ENCODE results near the gene FPGS. TPM values are rescaled to one million over a fixed set of nuclear protein-coding genes. Genes with fewer than 3 reads are reported as not detected.

The FPGS gene
- total RNA-seq, 1 experiment from 2014 or later: 81.7 TPM

- TF ChIP-seq AR (CRISPR knock-in tag; IDR thresholded peaks at IDR 0.05) (no peak), FOXK1 (CRISPR knock-in tag; IDR thresholded peaks at IDR 0.05) (peak; percentile 58; the same call in 1 of the 2 replicates)
Observed at GRCh38 chr9:127828262-127829031, 25.8 kb downstream of the FPGS start (continued).

- H3K4me3 Mint-ChIP-seq: peak overlapping the region; percentile 62; the same call in 1 of the 2 replicates
- H3K27ac Mint-ChIP-seq: no peak overlapping the region
- peaks cover 4% of the 10 kb centered on the region; the same call in 1 of the 2 replicates for H3K36me3 Mint-ChIP-seq
- DNase-seq (ENCODE audit: low spot score): no peak
- ChIA-PET CTCF (interaction anchor here (0.6 to 6.6 kb wide), 4 partner anchors 28 to 95 kb away, joined by 3 to 115 read pairs (median 4); partner anchors contain the start of gene TOR2A), POLR2A (interaction anchor here (0.7 kb wide), 1 partner anchor 13 kb away, joined by 3 read pairs; no protein-coding TSS in a partner anchor)
- no peak for TF ChIP-seq SP1 (CRISPR knock-in tag; conservative IDR thresholded peaks at IDR 0.05)
- no peak for TF ChIP-seq CTCF (IDR thresholded peaks at IDR 0.05)
- no peak for TF ChIP-seq ZNF121 (CRISPR knock-in tag; IDR thresholded peaks at IDR 0.05)
- H3K9me3 Mint-ChIP-seq: no peaks in the 10 kb centered on the region
- peaks cover 36% of the 10 kb centered on the region for H3K4me1 Mint-ChIP-seq
- no peak for ATAC-seq
- H3K27me3 Mint-ChIP-seq (ENCODE audit: low read depth): peaks cover 23% of the 10 kb centered on the region
Observed at GRCh38 chr9:127829205-127829906, 26.7 kb downstream of the FPGS start.

GRCh38 chr9:127832248-127832647 is 29.6 kb downstream of the FPGS start:
- ChIA-PET CTCF (interaction anchor here (1.9 kb wide), 1 partner anchor 37 kb away, joined by 7 read pairs; no protein-coding TSS in a partner anchor), POLR2A (interaction anchor here (0.6 kb wide), 1 partner anchor 16 kb away, joined by 4 read pairs; no protein-coding TSS in a partner anchor)
- Mint-ChIP-seq H3K4me1 (peaks cover 14% of the 10 kb centered on the region), H3K36me3 (peaks cover 4% of the 10 kb centered on the region; the same call in 1 of the 2 replicates), H3K9me3 (no peaks in the 10 kb centered on the region), H3K27ac (peak overlapping the region; percentile 97), H3K4me3 (no peak overlapping the region), H3K27me3 (ENCODE audit: low read depth) (peaks cover 6% of the 10 kb centered on the region)
- ATAC-seq (no peak), DNase-seq (ENCODE audit: low spot score) (no peak)
- no peak for TF ChIP-seq ATF1 (CRISPR knock-in tag; IDR thresholded peaks at IDR 0.05)
- no peak for TF ChIP-seq NR1H2 (CRISPR knock-in tag; IDR thresholded peaks at IDR 0.05)
- TF ChIP-seq EMX1 (CRISPR knock-in tag; IDR thresholded peaks at IDR 0.05): no peak

GRCh38 chr9:127833555-127833954 is 30.9 kb downstream of the FPGS start:
- Mint-ChIP-seq H3K4me1 (peaks cover 10% of the 10 kb centered on the region), H3K9me3 (no peaks in the 10 kb centered on the region), H3K27ac (no peak overlapping the region), H3K4me3 (no peak overlapping the region), H3K36me3 (peaks cover 4% of the 10 kb centered on the region; the same call in 1 of the 2 replicates), H3K27me3 (ENCODE audit: low read depth) (peaks cover 2% of the 10 kb centered on the region; the same call in 1 of the 2 replicates)
- TF ChIP-seq NFYB (CRISPR knock-in tag; conservative IDR thresholded peaks at IDR 0.05; ENCODE audit: low read depth) (no peak), E2F1 (CRISPR knock-in tag; IDR thresholded peaks at IDR 0.05) (no peak), ZNF219 (CRISPR knock-in tag; IDR thresholded peaks at IDR 0.05; ENCODE audit: borderline replicate concordance) (no peak), ESRRA (CRISPR knock-in tag; IDR thresholded peaks at IDR 0.05; ENCODE audit: borderline replicate concordance) (no peak), ZBTB21 (CRISPR knock-in tag; IDR thresholded peaks at IDR 0.05; ENCODE audit: borderline replicate concordance) (no peak), SOX15 (CRISPR knock-in tag; IDR thresholded peaks at IDR 0.05) (no peak), CREB1 (CRISPR knock-in tag; IDR thresholded peaks at IDR 0.05) (no peak), TEAD4 (CRISPR knock-in tag; IDR thresholded peaks at IDR 0.05) (no peak), ZNF532 (CRISPR knock-in tag; IDR thresholded peaks at IDR 0.05; ENCODE audit: borderline replicate concordance) (no peak)
- DNase-seq (ENCODE audit: low spot score) (no peak), ATAC-seq (no peak)
- ChIA-PET POLR2A (interaction anchor here (0.7 kb wide), 2 partner anchors 36 to 487 kb away, joined by 7 to 10 read pairs; no protein-coding TSS in a partner anchor), CTCF (interaction anchor here (0.6 to 0.7 kb wide), 3 partner anchors 35 to 315 kb away, joined by 4 to 7 read pairs (median 5); no protein-coding TSS in a partner anchor)

Data from WTC11 (cell line).